Measurements from ENCODE around the gene OR5H2.
A peak's percentile ranks its signal among the peaks of the same experiment; 100 is the strongest.
"Not testable (repeated sequence)": the region's sequence is repeated elsewhere in the genome, so short reads cannot be mapped to it uniquely, and the experiment has no call there.

OR5H2 gene

GRCh38 chr3:98282205-98282604 lies at the start of gene OR5H2:
Gene OR5H2 (plus strand): TSS chr3:98282505. CDS start chr3:98282903, 398 bp downstream.
- DNase-seq, result no peak

DNA sequence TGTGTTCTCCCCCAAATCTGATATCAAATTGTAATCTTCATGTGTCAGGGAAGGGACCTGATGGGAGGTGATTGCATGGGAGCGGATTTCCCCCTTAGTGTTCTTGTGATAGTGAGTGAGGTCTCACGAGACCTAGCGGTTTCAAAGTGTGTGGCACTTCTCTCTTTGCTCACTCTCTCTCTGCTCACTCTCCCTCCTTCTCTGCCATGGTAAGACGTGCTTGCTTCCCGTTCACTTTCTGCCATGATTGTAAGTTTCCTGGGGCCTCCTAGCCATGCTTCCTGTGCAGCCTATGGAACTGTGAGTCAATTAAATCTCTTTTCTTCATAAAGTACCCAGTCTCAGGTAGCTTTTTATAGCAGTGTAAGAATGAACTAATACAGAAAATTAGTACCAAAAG lies 48.8 kb upstream of the OR5H2 start:
- no peak for DNase-seq

GRCh38 chr3:98240131-98240530 lies 42.2 kb upstream of the OR5H2 start:
- DNase-seq, result no peak

DNA sequence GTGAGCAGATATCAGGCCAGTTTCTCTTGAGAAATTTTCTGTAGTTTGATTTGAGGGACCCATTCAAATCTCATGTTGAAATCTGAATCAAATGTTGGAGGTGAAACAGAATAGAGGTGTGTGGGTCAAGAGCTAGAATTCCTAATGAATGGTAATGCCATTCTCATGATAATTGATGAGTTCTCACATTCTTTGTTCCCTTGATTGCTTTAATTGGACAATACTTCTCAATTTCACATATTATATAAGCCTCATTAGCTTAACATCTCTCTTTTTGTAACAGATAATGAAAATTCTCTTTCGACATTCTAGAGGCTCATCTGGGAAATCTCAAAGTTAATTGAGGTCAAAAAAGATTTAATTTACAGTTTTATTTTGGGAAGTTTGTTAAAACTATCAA lies 40.1 kb upstream of the OR5H2 start:
- no peak for DNase-seq

DNA sequence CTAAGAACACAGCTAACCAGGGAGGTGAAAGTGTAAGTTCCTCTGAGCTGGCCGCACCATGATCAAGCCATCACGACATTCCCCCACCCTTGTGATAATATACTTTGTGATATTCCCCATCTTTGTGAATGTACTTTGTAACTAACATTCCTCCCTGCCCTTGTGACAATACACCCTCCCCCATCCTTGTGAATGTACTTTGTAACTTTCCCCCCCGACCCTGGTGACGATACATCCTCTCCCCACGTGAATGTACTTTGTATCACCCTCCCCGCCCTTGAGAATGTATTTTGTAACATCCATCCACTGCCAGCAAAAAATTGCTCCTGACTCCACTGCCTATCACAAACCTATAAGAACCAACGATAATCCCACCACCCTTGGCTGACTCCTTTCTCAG lies 38.5 kb upstream of the OR5H2 start:
- no peak for DNase-seq

DNA sequence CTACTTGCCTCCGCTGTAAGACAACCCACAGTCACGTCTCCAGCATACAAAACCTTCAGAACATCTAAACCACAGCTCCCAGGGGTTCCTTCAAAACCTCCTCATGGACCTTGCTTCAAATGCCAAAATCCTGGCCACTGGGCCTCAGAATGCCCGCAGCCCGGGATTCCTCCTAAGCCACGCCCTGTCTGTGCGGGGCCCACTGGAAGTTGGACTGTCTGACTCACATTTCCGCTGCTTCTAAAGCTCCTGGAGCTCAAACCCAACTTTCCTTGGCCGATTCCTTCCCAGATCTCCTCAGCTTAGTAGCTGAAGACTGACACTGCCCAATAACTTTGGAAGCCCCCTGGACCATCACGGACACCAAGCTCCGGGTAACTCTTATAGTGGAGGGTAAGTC lies 36.2 kb upstream of the OR5H2 start:
- DNase-seq, result no peak

GRCh38 chr3:98256026-98256425 lies 26.3 kb upstream of the OR5H2 start:
- DNase-seq, result not testable (repeated sequence)

GRCh38 chr3:98259707-98260106 lies 22.6 kb upstream of the OR5H2 start:
- DNase-seq, result no peak

DNA sequence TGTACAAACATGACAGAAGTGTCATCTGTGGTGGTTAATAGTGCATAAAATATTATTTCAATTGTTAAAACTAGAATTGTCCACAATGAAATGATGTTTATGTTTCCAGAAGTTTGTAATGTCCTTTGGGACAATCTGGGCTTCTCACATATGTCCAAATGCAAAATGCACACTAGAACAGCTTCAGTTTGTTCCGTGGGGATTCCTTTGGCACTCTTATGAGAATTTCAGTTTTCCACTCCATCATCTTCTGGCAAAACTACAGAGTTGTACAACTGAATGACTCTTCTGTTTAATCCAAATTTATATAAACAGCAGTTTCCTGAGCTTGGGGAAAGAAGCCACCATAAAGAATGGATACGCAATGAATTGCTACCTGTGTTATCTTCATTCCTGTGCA lies 20.3 kb upstream of the OR5H2 start:
- DNase-seq, result no peak

DNA sequence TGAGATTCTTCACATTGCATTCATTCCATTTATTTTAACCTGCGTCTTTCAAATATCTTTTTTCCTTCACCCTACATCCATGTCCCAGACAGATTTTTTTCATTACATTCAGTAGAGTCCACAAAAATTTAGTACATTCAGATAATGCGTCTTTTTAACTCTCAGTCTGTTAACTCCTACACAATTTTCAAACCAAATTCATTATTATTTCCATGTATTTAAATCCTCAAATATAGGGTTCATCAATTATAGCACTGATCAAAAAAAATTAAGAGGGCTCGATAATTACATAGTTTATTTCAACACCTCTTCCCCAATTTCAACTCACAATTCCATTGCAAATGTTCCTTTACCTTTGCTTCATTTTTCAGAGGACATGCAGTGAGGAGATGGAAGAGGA lies 18.4 kb upstream of the OR5H2 start, which contains the start of gene OR5H6:
TSS of gene OR5H6 (plus strand) at position 301 of the 400 bp plus-strand sequence. CDS start at position 390, 89 bp downstream.
- DNase-seq, result no peak

DNA sequence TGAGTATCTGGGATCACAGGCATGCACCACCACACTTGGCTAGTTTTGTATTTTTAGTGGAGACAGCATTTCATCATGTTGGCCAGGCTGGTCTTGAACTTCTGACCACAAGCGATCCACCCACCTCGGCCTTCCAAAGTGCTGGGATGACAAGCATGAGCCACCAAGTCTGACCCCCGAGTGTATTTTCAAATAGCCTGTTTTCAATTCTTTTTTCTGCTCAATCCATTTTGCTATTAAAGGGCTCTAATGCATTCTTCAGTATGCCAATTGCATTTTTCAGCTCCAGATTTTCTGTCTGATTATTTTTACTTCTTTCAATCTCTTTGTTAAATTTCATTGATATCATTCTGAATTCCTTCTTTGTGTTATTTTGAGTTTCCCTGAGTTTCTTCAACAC lies 12.5 kb upstream of the OR5H2 start:
- no peak for DNase-seq

- no peak for DNase-seq
Measured at GRCh38 chr3:98272126-98272525, 10.2 kb upstream of the OR5H2 start.

DNA sequence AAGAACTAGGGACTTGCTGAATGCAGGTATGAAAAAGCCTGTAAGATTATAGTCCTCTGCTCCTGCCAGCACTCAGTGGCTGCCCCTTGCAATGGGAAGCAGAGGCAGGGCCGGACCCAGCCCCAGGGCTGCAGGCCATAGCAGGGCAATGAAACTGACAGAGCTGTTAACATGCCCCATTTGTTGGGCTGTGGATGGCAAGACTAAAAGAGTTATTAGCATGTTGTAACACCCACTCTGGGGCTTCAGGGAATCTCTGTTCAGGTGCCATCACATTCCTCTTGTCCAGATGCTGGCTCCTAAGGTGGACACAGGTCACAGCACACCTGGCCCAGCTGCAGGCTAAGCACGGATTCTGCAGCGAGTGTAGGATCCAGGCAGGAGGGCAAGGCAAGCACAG lies 7.4 kb upstream of the OR5H2 start:
- no peak for DNase-seq

DNA sequence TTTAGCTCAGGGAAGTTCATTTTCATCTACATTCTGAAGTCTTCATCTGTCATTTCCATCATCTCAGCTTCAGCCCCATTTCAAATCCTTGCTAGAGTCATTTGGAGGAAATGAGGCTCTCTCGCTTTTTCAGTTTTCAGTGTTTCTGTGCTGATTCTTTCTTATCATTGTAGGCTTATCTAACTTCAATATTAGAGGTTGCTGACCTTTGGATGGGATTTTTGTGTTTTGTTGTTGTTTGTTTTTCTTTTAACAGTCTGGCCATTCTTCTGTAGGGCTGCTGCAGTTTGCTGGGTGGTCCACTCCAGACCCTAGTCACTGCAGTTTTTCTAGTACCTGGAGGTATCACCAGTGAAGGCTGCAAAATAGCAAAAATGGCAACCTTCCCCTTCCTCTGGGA lies 8.6 kb downstream of the OR5H2 start:
- no peak for DNase-seq

GRCh38 chr3:98291332-98291957 lies 9.1 kb downstream of the OR5H2 start:
- no peak for DNase-seq

DNA sequence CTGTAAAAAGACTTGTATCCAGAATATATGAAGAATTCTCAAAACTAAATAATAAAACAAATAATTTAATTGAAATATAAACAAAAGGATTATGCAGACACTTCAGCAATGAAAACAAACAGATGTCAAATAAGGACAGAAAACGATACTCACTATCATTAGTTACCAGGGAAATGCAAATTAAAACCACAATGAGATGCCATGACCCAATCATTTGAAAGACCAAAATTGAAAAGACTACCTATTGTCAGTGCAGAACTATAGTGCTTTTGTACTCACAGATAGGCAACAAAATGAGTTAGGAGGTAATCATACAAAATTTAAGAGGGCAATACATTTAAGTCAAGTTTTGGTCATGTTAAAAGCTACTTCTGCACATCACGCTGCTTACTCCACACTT lies 39.8 kb downstream of the OR5H2 start:
- no peak for DNase-seq

DNA sequence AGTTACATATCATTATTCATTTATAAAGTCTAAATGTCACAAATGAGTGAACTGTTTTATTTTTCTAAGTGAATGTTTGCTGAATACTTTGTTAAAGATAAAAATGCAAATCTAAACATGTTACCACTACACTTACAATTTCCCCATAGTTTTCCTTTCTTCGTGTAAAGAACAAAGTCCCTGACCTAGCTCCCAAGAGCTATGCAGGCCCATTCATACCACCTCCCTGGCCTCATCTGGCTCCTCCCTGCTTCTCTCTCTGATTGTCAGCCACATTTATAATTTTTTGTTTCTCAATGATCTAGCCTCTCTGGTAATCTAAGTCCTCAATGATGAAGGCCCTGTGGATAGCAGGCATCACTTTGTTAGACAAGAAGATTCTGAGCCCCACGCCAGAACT lies 40.4 kb downstream of the OR5H2 start:
- no peak for DNase-seq

DNA sequence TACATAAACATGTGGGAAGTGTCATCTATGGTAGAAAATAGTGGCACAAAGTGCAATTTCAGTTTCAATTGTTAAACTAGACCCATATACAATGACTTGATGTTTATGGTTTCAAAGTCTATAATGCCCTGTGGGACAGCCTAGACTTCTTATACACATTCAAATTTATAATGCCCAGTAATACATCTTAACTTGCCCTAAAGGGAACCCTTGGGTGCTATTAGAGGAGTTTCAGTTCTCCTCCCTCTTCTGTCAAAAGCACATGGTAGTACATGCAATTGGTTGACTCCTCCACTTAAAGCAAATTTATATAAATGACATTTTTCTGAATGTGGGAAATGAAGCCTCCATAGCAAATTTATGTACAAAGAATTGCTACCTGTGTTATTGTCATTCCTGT lies 41.1 kb downstream of the OR5H2 start:
- no peak for DNase-seq

DNA sequence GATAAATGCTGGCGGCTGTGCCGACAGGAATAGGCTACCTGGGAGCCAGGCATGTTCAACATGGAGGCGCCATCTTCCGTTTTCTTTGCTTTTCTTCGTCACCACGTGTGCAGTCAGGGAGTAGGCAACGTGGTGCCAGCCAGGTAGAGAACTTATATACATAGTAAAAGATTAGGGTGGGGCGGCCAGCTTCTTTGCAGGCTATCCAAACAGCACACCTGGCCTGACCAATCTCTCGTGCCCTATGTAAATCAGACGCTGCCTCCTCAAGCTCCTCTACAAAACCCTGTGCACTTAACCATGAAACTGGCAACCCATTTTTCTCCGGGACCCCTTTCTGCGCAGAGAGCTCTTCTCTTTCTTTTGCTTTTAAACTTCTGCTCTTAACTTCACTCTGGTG lies 42.8 kb downstream of the OR5H2 start:
- no peak for DNase-seq

DNA sequence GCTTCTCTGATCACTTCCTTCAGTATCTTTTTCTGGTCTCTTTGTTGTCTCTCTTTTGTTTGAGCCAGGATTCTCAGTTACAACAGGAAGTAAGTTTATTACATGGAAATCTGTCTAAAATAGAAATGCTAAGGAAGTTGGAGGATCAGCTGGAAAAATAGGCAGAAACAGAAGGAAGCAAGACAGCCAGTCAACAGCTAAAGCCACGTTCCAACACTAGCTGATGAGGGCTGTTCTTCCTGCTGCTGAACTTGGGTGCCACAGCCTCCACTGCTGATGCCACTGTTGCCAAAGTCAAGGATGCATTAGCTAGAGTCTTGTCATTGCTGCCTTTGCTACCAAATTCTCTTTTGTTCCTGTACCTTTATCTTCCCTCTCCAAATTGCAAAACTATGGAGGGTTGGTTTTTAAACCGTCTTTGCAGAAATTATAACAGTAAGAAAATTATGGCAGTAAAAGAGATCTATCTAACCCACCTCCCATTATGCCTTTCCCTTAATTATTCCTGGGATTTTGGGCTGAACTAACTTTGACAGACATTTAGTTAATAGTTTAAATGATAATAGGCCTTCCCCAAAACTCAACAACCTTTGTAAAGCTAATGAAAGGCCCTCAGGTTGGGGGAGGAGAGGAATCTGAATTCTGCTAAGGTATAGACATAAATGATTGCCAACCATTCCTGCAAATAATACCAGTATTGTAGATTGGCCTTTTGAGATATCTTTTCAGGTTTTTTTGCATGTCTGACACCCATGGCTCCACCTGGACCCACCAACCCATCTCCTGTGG lies 44.0 kb downstream of the OR5H2 start:
- no peak for DNase-seq

DNA sequence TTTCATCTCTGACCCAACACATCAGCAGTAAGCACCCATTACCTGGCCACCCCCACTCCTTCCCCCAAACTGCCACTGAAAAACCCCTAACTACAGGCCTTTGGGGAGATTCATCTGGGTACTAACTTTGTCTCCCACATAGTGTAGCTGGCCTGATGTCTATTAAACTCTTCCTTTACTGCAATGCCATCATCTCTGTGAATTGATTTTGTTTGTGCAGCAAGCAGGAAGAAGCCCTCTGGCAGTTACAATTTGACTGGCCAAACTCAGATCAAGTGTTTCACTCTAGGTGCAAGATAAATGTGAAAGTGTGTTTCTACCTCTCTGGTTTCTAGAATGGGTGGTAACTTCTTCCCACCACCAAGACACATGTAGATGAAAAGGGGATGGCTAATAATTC lies 44.6 kb downstream of the OR5H2 start:
- no peak for DNase-seq

DNA sequence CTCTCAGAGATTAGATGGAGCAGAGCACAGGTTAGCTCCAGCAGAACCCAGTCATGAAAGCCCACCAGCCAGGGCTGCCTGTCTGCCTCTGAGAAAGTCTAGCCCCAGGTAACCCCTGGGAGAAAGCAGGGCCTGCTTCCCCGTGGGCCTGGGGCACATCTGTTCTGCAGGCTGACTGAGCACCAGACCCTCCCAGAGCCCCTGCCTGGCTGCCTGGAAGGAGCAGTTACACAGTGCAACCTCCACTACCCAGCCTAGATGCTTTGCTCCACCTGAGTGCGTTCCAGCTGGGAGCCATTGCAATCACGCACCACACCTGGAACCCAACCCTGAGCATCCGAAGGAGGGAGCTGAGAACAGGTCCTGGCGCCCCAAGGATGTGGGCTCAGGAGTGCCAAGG lies 46.6 kb downstream of the OR5H2 start:
- DNase-seq, result no peak

DNA sequence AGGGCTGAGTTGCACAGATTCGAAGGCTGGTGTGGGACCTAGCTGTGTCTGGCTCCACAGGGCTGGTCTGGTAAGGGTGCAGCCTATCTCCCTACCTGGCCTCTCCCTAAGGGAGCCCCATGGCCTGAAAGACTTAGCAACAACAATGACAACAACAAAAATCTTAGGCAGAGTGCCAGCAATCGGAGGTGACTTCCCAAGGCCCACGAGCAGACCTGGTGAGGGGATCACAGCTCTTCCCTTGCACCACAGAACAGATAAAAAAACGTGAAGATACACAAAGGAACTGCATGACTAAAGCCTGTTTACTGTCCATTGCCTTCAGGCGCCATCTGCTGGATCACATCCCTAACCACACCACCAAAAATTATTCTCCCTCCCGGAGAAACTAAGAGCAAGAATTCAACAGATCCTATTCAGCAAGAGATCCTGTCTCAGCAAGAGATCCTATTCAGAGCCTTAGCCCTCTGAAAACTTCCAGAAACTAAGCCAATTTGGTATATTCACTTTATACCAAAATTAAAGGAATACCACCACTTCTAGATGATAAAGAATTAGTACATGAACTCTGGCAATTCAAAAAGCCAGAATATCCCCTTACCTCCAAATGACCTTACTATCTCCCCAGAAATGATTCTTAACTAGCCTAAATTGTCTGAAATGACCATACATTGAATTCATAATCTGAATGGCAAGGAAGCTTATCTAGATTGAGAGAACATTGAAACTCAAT lies 47.3 kb downstream of the OR5H2 start:
- DNase-seq, result peak; percentile 58

- DNase-seq, result no peak
Measured at GRCh38 chr3:98331329-98331728, 49.0 kb downstream of the OR5H2 start.

Data from CD4-positive, alpha-beta T cell treated with Interleukin-6 for 4 hours (primary cell).